ENCODE results near the gene TCIRG1.

DNA sequence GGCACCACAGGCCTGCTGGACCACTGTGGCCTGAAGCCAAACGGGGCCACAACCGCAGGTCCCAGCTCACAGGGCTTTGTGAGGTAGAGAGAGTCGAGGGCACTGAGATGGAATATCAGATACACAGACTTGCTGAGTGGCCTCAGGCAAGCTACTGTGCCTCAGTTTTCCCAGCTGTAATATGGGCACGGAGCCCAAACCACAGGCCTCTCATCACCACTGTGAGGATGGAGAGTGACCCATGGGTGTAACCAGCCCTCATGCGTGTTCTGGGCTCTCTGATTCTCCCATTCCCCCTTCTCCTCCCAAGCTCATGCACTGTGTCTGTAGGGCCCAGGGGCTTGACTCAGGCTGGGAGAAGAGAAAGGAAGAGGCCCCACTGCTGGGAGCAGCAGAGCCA, 39.1 kb upstream of the TCIRG1 start:
- TF ChIP-seq, protein P1, sequence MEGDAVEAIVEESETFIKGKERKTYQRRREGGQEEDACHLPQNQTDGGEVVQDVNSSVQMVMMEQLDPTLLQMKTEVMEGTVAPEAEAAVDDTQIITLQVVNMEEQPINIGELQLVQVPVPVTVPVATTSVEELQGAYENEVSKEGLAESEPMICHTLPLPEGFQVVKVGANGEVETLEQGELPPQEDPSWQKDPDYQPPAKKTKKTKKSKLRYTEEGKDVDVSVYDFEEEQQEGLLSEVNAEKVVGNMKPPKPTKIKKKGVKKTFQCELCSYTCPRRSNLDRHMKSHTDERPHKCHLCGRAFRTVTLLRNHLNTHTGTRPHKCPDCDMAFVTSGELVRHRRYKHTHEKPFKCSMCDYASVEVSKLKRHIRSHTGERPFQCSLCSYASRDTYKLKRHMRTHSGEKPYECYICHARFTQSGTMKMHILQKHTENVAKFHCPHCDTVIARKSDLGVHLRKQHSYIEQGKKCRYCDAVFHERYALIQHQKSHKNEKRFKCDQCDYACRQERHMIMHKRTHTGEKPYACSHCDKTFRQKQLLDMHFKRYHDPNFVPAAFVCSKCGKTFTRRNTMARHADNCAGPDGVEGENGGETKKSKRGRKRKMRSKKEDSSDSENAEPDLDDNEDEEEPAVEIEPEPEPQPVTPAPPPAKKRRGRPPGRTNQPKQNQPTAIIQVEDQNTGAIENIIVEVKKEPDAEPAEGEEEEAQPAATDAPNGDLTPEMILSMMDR (IDR thresholded peaks at IDR 0.05; ENCODE audit: insufficient read depth, low read length) = no peak
- TF ChIP-seq GABPA (IDR thresholded peaks at IDR 0.05; ENCODE audit: low read depth) = no peak

Data from HL-60 (cell line).